ENCODE results near the gene CST9.
A peak's percentile ranks its signal among the peaks of the same experiment; 100 is the strongest.

The CST9 gene

GRCh38 chr20:23609486-23610109, 3.9 kb upstream of the CST9 start:
- no peak overlapping the region for H2AFZ ChIP-seq (ENCODE audit: low read depth, low read length)

DNA sequence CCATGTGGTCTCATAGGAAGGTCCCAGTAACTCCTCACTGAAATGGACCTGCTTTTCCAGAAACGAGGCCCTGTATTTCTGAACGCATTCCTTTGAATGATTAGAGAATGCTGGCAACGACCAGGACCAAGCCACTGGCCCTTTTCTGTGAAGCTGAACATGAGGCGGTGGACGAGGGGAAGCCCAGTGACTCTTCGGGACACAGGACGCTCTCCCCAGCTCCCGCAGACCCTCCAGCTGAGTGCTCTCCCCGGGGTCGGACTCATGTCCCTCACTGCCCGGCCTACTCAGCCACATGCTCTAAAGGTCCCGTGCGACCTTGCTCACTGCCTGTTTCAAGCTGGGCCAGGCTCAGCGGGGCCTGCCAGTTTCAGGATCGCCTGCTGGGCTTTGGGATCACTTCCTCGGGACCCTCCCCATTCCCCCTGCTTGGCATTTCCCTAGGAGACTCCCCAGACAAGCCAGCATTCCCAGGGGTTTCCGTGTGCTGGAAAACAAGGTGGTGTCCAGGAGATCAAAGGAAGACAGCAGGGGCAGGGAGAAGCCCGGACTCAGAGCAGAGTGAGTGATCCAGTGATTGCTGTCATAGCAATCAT, 2.6 kb upstream of the CST9 start:
- Histone ChIP-seq H3K9me3 (ENCODE audit: insufficient read depth, low read length, severe bottlenecking) (no peaks in the 10 kb centered on the region), H3K79me2 (ENCODE audit: insufficient read depth, low read length) (no peaks in the 10 kb centered on the region), H3K27me3 (ENCODE audit: insufficient read depth, low read length, poor library complexity) (peaks cover 16% of the 10 kb centered on the region), H3K4me3 (ENCODE audit: low read depth in 1 of 2, low read length in 2 of 2) (no peak overlapping the region), H4K20me1 (ENCODE audit: insufficient read depth, low read length) (no peaks in the 10 kb centered on the region), H2AFZ (ENCODE audit: low read depth, low read length) (no peak overlapping the region), H3K4me2 (ENCODE audit: insufficient read depth, low read length) (no peak overlapping the region), H3K4me1 (ENCODE audit: insufficient read depth, low read length) (0 out of 2 replicates have a peak, but pooled peaks cover 3% of the 10 kb centered on the region), H3K9ac (ENCODE audit: low read depth, low read length) (no peak overlapping the region), H3K36me3 (ENCODE audit: insufficient read depth, low read length) (no peaks in the 10 kb centered on the region), H3K27ac (ENCODE audit: low read length) (no peak overlapping the region)
- DNase-seq (no peak), ATAC-seq (ENCODE audit: insufficient read depth, low read depth) (no peak)
- TF ChIP-seq CTCF (IDR thresholded peaks at IDR 0.05; ENCODE audit: borderline replicate concordance, extremely low read depth, low read length, poor library complexity, severe bottlenecking) (no peak), EZH2 (IDR thresholded peaks at IDR 0.05; ENCODE audit: borderline replicate concordance, low read depth, low read length, severe bottlenecking) (no peak)

More at GRCh38 chr20:23609486-23610109, 3.9 kb upstream of the CST9 start:
- Histone ChIP-seq H3K9me3 (ENCODE audit: insufficient read depth, low read length, severe bottlenecking) (no peaks in the 10 kb centered on the region), H3K4me1 (ENCODE audit: insufficient read depth, low read length) (0 out of 2 replicates have a peak, but pooled peaks cover 3% of the 10 kb centered on the region), H3K36me3 (ENCODE audit: insufficient read depth, low read length) (no peaks in the 10 kb centered on the region), H3K79me2 (ENCODE audit: insufficient read depth, low read length) (no peaks in the 10 kb centered on the region), H3K27me3 (ENCODE audit: insufficient read depth, low read length, poor library complexity) (peaks cover 17% of the 10 kb centered on the region), H3K27ac (ENCODE audit: low read length) (no peak overlapping the region), H4K20me1 (ENCODE audit: insufficient read depth, low read length) (no peaks in the 10 kb centered on the region), H3K4me3 (ENCODE audit: low read depth in 1 of 2, low read length in 2 of 2) (no peak overlapping the region), H3K4me2 (ENCODE audit: insufficient read depth, low read length) (no peak overlapping the region), H3K9ac (ENCODE audit: low read depth, low read length) (no peak overlapping the region)
- DNase-seq: no peak
- TF ChIP-seq CTCF (IDR thresholded peaks at IDR 0.05; ENCODE audit: borderline replicate concordance, extremely low read depth, low read length, poor library complexity, severe bottlenecking): no peak
- TF ChIP-seq EZH2 (IDR thresholded peaks at IDR 0.05; ENCODE audit: borderline replicate concordance, low read depth, low read length, severe bottlenecking): no peak
- ATAC-seq (ENCODE audit: insufficient read depth, low read depth): no peak

- no peaks in the 10 kb centered on the region for H3K36me3 ChIP-seq (ENCODE audit: insufficient read depth, low read length)
- DNase-seq: no peak
- no peaks in the 10 kb centered on the region for H4K20me1 ChIP-seq (ENCODE audit: insufficient read depth, low read length)
- TF ChIP-seq EZH2 (IDR thresholded peaks at IDR 0.05; ENCODE audit: borderline replicate concordance, low read depth, low read length, severe bottlenecking) (no peak), CTCF (IDR thresholded peaks at IDR 0.05; ENCODE audit: borderline replicate concordance, extremely low read depth, low read length, poor library complexity, severe bottlenecking) (peak; percentile 7)
- no peaks in the 10 kb centered on the region for H3K79me2 ChIP-seq (ENCODE audit: insufficient read depth, low read length)
- H3K9me3 ChIP-seq (ENCODE audit: insufficient read depth, low read length, severe bottlenecking): no peaks in the 10 kb centered on the region
- H3K4me3 ChIP-seq (ENCODE audit: low read depth in 1 of 2, low read length in 2 of 2): no peak overlapping the region
- no peak overlapping the region for H2AFZ ChIP-seq (ENCODE audit: low read depth, low read length)
- 0 out of 2 replicates have a peak, but pooled peaks cover 3% of the 10 kb centered on the region for H3K4me1 ChIP-seq (ENCODE audit: insufficient read depth, low read length)
- H3K9ac ChIP-seq (ENCODE audit: low read depth, low read length): no peak overlapping the region
- no peak overlapping the region for H3K4me2 ChIP-seq (ENCODE audit: insufficient read depth, low read length)
- peaks cover 20% of the 10 kb centered on the region for H3K27me3 ChIP-seq (ENCODE audit: insufficient read depth, low read length, poor library complexity)
- no peak for ATAC-seq (ENCODE audit: insufficient read depth, low read depth)
- H3K27ac ChIP-seq (ENCODE audit: low read length): no peak overlapping the region
Observed at GRCh38 chr20:23607497-23608245, 2.0 kb upstream of the CST9 start.

All from DND-41 (cell line).